Measurements from ENCODE around the gene INTS3.
"Not testable (repeated sequence)": the region's sequence is repeated elsewhere in the genome, so short reads cannot be mapped to it uniquely, and the experiment has no call there.

Gene INTS3

GRCh38 chr1:153760440-153760839 is 32.6 kb downstream of the INTS3 start:
- no peak for DNase-seq

GRCh38 chr1:153763365-153764225 is 35.7 kb downstream of the INTS3 start:
- DNase-seq = no peak

DNA sequence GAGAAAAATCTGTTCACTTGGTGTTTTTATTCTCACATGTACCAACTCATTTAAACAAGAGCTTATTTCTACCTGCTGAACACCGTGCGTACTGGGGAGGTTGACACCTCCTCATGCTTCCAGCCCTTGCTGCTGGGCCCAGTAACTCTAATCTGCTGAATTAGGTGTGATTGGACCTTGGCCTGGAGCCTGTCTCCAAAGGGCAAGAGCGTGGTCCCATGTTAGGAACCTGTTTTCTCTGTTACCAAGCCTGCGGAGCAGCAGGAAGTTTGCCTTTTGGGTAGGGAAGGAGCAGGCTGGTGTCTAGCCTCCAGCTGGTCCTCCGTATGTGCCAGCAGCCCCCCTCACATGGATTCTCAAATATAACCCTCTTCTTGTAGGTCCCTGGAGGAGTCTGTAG is 36.5 kb downstream of the INTS3 start:
- no peak for DNase-seq

DNA sequence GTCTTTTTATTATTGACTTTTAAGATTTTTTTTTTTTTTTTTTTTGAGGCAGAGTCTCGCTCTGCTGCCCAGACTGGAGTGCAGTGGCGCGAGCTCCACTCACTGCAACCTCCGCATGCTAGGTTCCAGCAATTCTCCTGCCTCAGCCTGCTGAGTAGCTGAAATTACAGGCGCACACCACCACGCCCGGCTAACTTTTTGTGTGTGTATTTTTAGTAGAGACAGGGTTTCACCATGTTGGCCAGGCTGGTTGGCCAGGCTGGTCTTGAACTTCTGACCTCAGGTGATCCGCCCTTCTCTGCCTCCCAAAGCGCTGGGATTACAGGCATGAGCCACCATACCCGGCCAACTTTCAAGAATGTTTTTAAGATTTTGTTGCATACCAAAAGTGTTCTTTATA is 38.8 kb downstream of the INTS3 start:
- DNase-seq = not testable (repeated sequence)

DNA sequence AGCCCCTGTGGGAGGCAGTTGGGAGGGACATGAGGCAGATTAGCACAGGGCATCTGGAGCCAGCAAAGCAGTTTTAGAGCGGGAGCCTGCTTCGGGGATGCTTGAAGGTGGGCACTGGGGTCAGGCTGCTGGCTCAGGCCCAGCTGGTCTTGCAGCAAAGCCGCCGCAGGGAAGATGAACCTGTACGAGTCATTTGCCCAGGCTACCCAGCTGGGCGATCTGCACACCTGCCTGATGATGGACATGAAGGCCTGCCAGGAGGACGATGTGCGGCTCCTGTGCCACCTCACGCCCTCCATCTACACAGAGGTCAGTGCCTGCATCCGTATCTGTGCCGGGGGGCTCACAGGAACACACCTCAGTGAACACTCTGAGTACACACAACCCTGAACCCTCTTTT is 39.7 kb downstream of the INTS3 start:
- DNase-seq = no peak

DNA sequence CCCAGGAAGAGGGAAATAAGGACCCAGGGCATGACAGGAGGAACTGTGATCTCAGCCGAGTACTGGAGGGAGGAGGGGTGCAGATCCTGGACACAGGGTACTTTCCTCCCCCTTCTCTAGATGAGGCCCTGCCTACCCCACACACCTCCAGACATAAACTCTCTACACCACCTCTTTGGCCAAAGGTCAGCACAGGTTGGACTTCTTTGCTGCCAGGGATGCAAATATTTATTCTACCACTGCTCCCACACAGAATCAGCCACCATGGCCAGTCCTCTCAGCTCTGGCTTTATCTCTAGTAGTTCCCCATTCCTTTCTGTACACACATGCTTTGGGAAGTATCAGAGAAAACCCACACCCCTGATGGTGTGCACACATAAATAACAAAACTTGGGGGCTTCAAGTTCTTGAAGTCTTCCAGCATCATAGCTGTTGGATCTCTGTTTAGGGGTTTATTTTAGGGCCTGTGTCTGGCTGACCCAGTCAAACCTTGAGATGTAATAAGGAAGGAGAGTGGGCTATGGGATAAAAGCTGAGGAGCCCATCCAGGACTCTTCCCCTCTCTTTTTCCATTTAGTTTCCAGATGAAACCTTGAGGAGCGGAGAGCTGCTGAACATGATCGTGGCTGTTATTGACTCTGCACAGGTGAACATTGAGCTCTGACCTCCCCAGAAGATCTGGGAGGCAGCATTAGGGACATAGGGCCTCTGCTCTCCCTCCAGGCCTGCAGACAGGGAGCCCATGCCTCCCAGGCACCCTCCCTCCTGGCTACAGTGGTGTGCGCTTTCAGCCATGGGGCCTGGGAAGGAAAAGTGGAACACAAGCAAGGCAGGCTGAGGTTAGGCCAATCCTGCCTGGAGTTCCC is 40.7 kb downstream of the INTS3 start:
- DNase-seq = no peak

DNA sequence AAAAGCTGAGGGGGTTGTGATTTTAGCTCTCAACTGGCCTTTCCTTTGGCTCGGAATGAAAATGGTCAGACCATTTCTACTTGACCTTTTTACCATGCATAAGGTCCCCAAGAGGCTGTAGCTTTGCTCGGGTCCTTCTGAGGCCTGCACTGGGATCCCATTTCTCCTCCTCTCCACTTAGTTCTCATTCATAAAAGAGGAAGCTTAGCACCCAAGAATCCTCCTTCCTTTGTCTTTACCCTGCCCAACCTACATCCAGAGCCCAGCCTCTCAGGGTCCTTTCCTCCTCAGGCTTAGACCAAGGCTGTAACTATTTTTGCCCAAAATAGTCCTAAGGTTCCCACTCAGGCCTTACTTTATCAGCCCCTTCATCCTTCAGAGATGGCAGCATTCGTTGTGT is 41.4 kb downstream of the INTS3 start:
- DNase-seq = no peak

GRCh38 chr1:153770797-153771196 is 42.9 kb downstream of the INTS3 start:
- no peak for DNase-seq

- DNase-seq = no peak
Observed at GRCh38 chr1:153771261-153771660, 43.4 kb downstream of the INTS3 start.

DNA sequence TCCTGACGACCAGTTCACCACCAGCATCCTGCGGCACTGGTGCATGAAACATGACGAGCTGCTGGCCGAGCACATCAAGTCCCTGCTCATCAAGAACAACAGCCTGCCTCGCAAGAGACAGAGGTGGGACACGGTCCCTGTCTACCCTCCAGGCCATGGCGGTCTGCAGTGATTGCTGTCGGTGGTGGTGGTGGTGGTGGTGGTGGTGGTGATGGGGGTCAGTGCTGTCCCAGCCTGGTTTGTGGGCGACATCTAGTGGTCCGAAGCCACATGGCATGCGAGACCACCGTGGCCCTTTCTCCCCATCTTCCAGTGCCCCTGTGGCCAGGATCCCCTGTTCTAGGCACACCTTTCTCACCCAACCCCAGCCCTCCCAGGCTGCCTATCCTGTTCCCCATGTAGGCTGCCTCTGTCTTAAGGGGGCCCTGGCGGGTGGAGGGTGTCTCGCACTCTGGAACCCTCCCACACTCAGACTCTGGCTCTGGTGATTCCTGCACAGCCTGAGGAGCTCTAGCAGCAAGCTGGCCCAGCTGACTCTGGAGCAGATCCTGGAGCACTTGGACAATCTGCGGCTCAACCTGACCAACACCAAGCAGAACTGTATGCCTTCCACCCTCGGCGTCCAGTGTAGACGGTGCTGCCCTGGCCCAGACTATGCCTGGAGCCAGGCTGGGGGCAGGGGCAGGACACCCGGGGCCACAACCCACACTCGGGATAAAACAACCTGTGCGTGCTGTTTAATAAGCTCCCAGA is 44.2 kb downstream of the INTS3 start:
- DNase-seq = no peak

DNA sequence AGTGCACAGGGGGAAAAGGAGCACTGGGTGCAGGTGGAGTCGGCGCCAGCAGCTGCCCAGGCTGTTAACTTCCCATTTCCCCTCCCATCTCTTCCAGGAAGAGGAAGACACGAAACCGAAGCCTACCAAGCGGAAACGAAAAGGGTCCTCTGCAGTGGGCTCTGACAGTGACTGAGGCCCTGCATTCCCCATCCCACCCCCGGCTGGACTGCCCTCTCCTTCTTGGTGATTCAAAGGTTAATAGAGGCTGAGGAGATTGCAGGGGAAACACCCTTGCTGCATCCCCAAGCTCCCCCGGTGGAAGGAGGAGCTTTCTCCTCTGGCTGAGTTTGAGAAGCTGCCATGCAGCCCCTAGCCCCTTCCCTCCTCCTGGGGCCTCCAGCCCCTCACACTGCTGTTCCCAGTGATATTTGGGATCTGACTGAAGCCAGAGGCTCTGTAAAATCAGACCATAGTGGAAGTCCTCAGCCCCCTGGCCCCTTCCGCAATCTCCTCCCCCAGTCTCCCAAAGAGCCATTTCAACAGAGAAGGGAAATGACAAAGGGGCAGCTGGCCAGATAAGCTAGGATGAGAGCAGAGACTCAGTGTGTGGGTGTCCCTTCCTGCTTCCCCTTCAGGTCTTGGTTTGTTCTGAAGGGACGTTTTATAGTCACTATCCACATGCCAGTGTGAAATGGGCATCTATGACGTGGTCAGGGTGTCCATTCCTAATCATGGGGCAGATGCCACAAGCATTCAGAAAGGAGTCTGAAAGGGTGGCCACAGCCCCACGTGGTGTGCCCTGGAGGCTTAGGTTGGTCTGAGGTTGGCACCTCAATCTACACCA is 45.5 kb downstream of the INTS3 start:
- no peak for DNase-seq

GRCh38 chr1:153774026-153774595 is 46.3 kb downstream of the INTS3 start:
- no peak for DNase-seq

GRCh38 chr1:153774780-153775457 is 47.1 kb downstream of the INTS3 start, which contains the start of gene SLC27A3:
Gene SLC27A3 (plus strand): TSS chr1:153775407. CDS start chr1:153775498, 91 bp downstream.
- peak; percentile 66 for DNase-seq

GRCh38 chr1:153775458-153776327 is 47.8 kb downstream of the INTS3 start:
- DNase-seq = peak; percentile 74

- no peak for DNase-seq
Observed at GRCh38 chr1:153776352-153776751, 48.5 kb downstream of the INTS3 start.

GRCh38 chr1:153776845-153777370 is 49.1 kb downstream of the INTS3 start:
- DNase-seq = no peak

GRCh38 chr1:153777648-153778047 is 49.8 kb downstream of the INTS3 start:
- no peak for DNase-seq

- DNase-seq = no peak
Observed at GRCh38 chr1:153778051-153778823, 50.4 kb downstream of the INTS3 start.
